Measurements from ENCODE around the gene CLTA.

DNA sequence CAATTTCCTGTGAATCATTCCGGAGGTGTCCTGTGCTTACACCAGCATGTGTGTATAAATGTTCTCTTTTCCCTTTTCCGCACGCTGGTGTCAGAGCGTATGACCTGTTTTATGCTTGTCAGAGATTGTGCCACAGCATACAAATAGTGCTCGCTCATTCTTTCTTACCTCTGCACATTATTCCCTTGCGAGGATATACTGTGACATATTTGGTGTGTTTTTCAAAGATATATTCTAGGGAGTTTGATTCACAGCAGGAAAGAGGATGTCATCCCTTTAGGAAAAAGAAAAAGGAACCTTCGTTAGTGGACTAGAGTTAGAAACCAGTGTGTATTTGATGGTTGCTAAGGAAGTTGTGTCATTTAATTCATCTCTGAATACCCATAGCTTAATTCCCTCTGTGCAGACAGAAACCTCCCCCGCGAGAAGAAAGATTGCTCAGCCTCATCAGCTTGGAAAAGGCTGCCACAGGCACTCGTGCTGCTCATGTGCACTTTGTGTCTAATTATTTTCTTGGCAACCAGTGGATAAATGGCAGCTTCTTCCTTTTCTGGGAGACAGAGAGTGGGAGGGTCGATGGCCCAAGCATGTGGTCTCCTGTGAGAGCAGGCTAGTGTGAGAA lies 36.3 kb upstream of the CLTA start:
- TF ChIP-seq CTCF (IDR thresholded peaks at IDR 0.05) (no peak), RAD21 (conservative IDR thresholded peaks at IDR 0.05 in 1 of 2, IDR thresholded peaks at IDR 0.05 in 1 of 2) (no peak), MYC (IDR thresholded peaks at IDR 0.05; ENCODE audit: borderline replicate concordance, low read length) (no peak), HMGXB4 (CRISPR knock-in tag; IDR thresholded peaks at IDR 0.05; ENCODE audit: borderline replicate concordance) (no peak), CHD4 (IDR thresholded peaks at IDR 0.05; ENCODE audit: borderline replicate concordance) (no peak), EP300 (IDR thresholded peaks at IDR 0.05) (no peak), RCOR1 (IDR thresholded peaks at IDR 0.05; ENCODE audit: low read depth, low read length) (no peak), KDM1A (IDR thresholded peaks at IDR 0.05; ENCODE audit: low read depth) (no peak), POLR2A (IDR thresholded peaks at IDR 0.05; ENCODE audit: low read length) (no peak), MAX (IDR thresholded peaks at IDR 0.05) (no peak), HOXA7 (CRISPR knock-in tag; IDR thresholded peaks at IDR 0.05) (no peak)
- TF ChIP-seq, protein P1, sequence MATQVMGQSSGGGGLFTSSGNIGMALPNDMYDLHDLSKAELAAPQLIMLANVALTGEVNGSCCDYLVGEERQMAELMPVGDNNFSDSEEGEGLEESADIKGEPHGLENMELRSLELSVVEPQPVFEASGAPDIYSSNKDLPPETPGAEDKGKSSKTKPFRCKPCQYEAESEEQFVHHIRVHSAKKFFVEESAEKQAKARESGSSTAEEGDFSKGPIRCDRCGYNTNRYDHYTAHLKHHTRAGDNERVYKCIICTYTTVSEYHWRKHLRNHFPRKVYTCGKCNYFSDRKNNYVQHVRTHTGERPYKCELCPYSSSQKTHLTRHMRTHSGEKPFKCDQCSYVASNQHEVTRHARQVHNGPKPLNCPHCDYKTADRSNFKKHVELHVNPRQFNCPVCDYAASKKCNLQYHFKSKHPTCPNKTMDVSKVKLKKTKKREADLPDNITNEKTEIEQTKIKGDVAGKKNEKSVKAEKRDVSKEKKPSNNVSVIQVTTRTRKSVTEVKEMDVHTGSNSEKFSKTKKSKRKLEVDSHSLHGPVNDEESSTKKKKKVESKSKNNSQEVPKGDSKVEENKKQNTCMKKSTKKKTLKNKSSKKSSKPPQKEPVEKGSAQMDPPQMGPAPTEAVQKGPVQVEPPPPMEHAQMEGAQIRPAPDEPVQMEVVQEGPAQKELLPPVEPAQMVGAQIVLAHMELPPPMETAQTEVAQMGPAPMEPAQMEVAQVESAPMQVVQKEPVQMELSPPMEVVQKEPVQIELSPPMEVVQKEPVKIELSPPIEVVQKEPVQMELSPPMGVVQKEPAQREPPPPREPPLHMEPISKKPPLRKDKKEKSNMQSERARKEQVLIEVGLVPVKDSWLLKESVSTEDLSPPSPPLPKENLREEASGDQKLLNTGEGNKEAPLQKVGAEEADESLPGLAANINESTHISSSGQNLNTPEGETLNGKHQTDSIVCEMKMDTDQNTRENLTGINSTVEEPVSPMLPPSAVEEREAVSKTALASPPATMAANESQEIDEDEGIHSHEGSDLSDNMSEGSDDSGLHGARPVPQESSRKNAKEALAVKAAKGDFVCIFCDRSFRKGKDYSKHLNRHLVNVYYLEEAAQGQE (IDR thresholded peaks at IDR 0.05): no peak

Data from A549 (cell line).